Ovary (tissue), 9 donors: ENCODE measurements around the gene MTUS2. TPM values are rescaled to one million over a fixed set of nuclear protein-coding genes. Genes with fewer than 3 reads are reported as not detected.

Experiments used
- DNase-seq, 5 donors: peaks; one replicate each; pipeline ENCODE4 v3.0.0-alpha.2; 2019 to 2020
- H3K27ac ChIP-seq, 2 donors: fragments of 200-600 bp; one replicate each; pipeline versions ENCODE4 v1.5.1 to v1.8.0; 2019 to 2022
- H3K27me3 ChIP-seq: fragments of 200-600 bp; one replicate; pipeline ENCODE4 v1.8.0; 2022
- H3K36me3 ChIP-seq: fragments of 200-600 bp; sonication (generic); one replicate; pipeline ENCODE4 v1.5.1; 2019
- H3K4me1 ChIP-seq: one replicate; pipeline ENCODE4 v1.8.1; 2013; ENCODE audit warnings: mild to moderate bottlenecking, moderate library complexity; ENCODE audit not compliant: insufficient read depth
- H3K4me3 ChIP-seq: fragments of 200-600 bp; sonication (generic); one replicate; pipeline ENCODE4 v1.5.1; 2017
- H3K9me3 ChIP-seq, 2 donors: fragments of 200-600 bp in 1 of 2; sonication (generic) in 1 of 2; one replicate each; pipeline versions ENCODE4 v1.5.1 to v1.8.1; 2013 to 2019; ENCODE audit warnings: mild to moderate bottlenecking in 1 of 2, moderate library complexity in 1 of 2
- CTCF ChIP-seq, 3 donors: fragments of 450-650 bp in 2 of 3; fragments of 200-600 bp in 1 of 3; IDR thresholded peaks; one replicate each; pipeline versions ENCODE4 v1.5.1 to v1.8.0; 2016 to 2022; ENCODE audit warnings: antibody characterized with exemption in 3 of 3, mild to moderate bottlenecking in 1 of 3
- EP300 ChIP-seq: sonication (generic); formaldehyde crosslinking; IDR thresholded peaks from one replicate; pipeline ENCODE4 v1.6.1; 2017; ENCODE audit warnings: antibody characterized with exemption
- POLR2A ChIP-seq: fragments of 450-650 bp; IDR thresholded peaks from one replicate; pipeline ENCODE4 v1.6.1; 2017; ENCODE audit warnings: antibody characterized with exemption, mild to moderate bottlenecking, moderate library complexity
- WGBS, 3 donors: extraction: QIAGEN DNeasy Blood & Tissue Kit in 1 of 3; methylation state at CpG; one replicate each; pipeline versions ENCODE4 v1.1.5 to v1.1.7; 2013 to 2017; 5-methylcytosine and 5-hydroxymethylcytosine counted together
- intact Hi-C, 4 donors: fragments of 100-400 bp; cut with DNase I; formaldehyde crosslinking; loops; one replicate each; pipeline versions ENCODE4 v1.11.0 to v1.15.1; 2022 to 2023
- polyA plus RNA-seq, 2 donors: library from polyadenylated mRNA; stranded (reverse); fragments of 200-250 nt in 1 of 2; fragments of 350-450 nt in 1 of 2; fragmentation: Illumina TruSeq in 1 of 2; extraction: RNeasy Lipid Tissue Mini Kit (QIAGEN cat#74804) in 1 of 2; gene quantifications; one replicate each; pipeline ENCODE4 v1.2.3, GENCODE V29; 2013 to 2014
- total RNA-seq, 7 donors: library from RNA; depleted of rRNA in 2 of 7; stranded (reverse); fragments of >200 nt in 2 of 7; fragmentation: NEBNext Ultra II Directional in 3 of 7; extraction: Animal tissue kit (Norgen Biotek cat#: 25700) in 3 of 7; gene quantifications; one replicate each; pipeline versions ENCODE4 v1.1.0 to v1.2.4, GENCODE V29; 2016 to 2023
- donor health status: DM: no; HTN: no; CAD: no; lungs with moderate emphysema.
- donor health status: DM: no; HTN: no; CAD: no.
- donor health status: Bipolar disorder and iron deficiency.
- donor health status: DM: yes; HTN: yes; CAD: no.
- donor health status: DM: no; HTN: no; CAD: no.
- donor health status: DM: yes; HTN: yes; CAD: no.

Gene MTUS2
- total and polyA plus RNA-seq, 9 donors, result 1.5 to 8.7 (median 5.4) TPM

GRCh38 chr13:29535663-29536655 lies 715.8 kb downstream of the MTUS2 start:
- Histone ChIP-seq H3K27me3 (no peaks in the 10 kb centered on the region), H3K4me3 (no peak overlapping the region), H3K9me3 (no peaks in the 10 kb centered on the region), H3K4me1 (no peaks in the 10 kb centered on the region), H3K27ac (no peak overlapping the region), H3K36me3 (no peaks in the 10 kb centered on the region)
- WGBS, 3 donors, result 95 to 96% (median 96%) methylated on average over 24 of the region's 24 CpGs
- intact Hi-C loops, result no loop called here
- DNase-seq, result no peak
- no peak for TF ChIP-seq EP300
- no peak for TF ChIP-seq POLR2A
- no peak for TF ChIP-seq CTCF (IDR thresholded peaks at IDR 0.05)

- H3K27me3 ChIP-seq, result no peaks in the 10 kb centered on the region
- intact Hi-C loops, result no loop called here
- no peaks in the 10 kb centered on the region for H3K4me1 ChIP-seq
- H3K27ac ChIP-seq, result no peak overlapping the region
- no peak for TF ChIP-seq CTCF (IDR thresholded peaks at IDR 0.05)
- no peak for TF ChIP-seq POLR2A
- H3K4me3 ChIP-seq, result no peak overlapping the region
- DNase-seq, result no peak
- 83 to 97% (median 97%) methylated on average over 7 of the region's 7 CpGs for WGBS, 3 donors
- no peaks in the 10 kb centered on the region for H3K9me3 ChIP-seq
- H3K36me3 ChIP-seq, result no peaks in the 10 kb centered on the region
Measured at GRCh38 chr13:29536853-29537252, 716.7 kb downstream of the MTUS2 start.

- Histone ChIP-seq H3K4me3 (no peak overlapping the region), H3K27ac (no peak overlapping the region), H3K4me1 (no peaks in the 10 kb centered on the region), H3K9me3 (no peaks in the 10 kb centered on the region), H3K36me3 (no peaks in the 10 kb centered on the region), H3K27me3 (no peaks in the 10 kb centered on the region)
- intact Hi-C loops, result no loop called here
- no peak for DNase-seq
- TF ChIP-seq EP300 (no peak), CTCF (IDR thresholded peaks at IDR 0.05) (no peak), POLR2A (no peak)
- WGBS, 3 donors, result 72 to 85% (median 76%) methylated on average over 14 of the region's 14 CpGs
Measured at GRCh38 chr13:29537736-29538651, 717.9 kb downstream of the MTUS2 start.

GRCh38 chr13:29538652-29539040 lies 718.5 kb downstream of the MTUS2 start:
- H3K36me3 ChIP-seq, result no peaks in the 10 kb centered on the region
- DNase-seq, result no peak
- H3K27me3 ChIP-seq, result no peaks in the 10 kb centered on the region
- H3K4me1 ChIP-seq, result no peaks in the 10 kb centered on the region
- H3K4me3 ChIP-seq, result no peak overlapping the region
- no peak overlapping the region for H3K27ac ChIP-seq
- intact Hi-C loops, result no loop called here
- 71 to 74% (median 73%) methylated on average over 6 of the region's 6 CpGs for WGBS, 3 donors
- no peaks in the 10 kb centered on the region for H3K9me3 ChIP-seq
- TF ChIP-seq POLR2A (no peak), CTCF (IDR thresholded peaks at IDR 0.05) (no peak), EP300 (no peak)
